Loucy (cell line): ENCODE results near the gene SORCS2.

Experiments
- H2AFZ ChIP-seq: fragments of 200-600 bp; sonication (generic); 2 replicates; pipeline ENCODE4 v1.6.0; 2016; ENCODE audit warnings: antibody characterized with exemption, mild to moderate bottlenecking, low read length, moderate library complexity
- H3F3A ChIP-seq: fragments of 200-600 bp; 2 replicates; pipeline ENCODE4 v1.6.0; 2016; ENCODE audit warnings: antibody characterized with exemption, low read depth, mild to moderate bottlenecking
- H3K27me3 ChIP-seq: fragments of 200-600 bp; sonication (generic); 2 replicates; pipeline ENCODE4 v1.6.1; 2014; ENCODE audit warnings: low read length, mild to moderate bottlenecking; ENCODE audit not compliant: insufficient read depth, poor library complexity, severe bottlenecking
- H3K36me3 ChIP-seq: fragments of 200-600 bp; sonication (generic); 2 replicates; pipeline ENCODE4 v1.6.1; 2016; ENCODE audit warnings: low read length; ENCODE audit not compliant: insufficient read depth
- H3K4me1 ChIP-seq: fragments of 200-600 bp; sonication (generic); 2 replicates; pipeline ENCODE4 v1.5.1; 2014; ENCODE audit warnings: low read length, mild to moderate bottlenecking; ENCODE audit not compliant: insufficient read depth, poor library complexity, severe bottlenecking
- H3K4me2 ChIP-seq: fragments of 200-600 bp; sonication (generic); 2 replicates; pipeline ENCODE4 v1.6.0; 2014; ENCODE audit warnings: antibody characterized with exemption, low read length, low read depth, mild to moderate bottlenecking; ENCODE audit not compliant: poor library complexity, severe bottlenecking
- H3K4me3 ChIP-seq: fragments of 200-600 bp; sonication (generic); 2 replicates; pipeline ENCODE4 v1.5.1; 2014; ENCODE audit warnings: low read length, mild to moderate bottlenecking, mixed read lengths; ENCODE audit not compliant: poor library complexity, severe bottlenecking
- H3K79me2 ChIP-seq: fragments of 200-600 bp; sonication (generic); 2 replicates; pipeline ENCODE4 v1.6.1; 2014; ENCODE audit warnings: low read length; ENCODE audit not compliant: insufficient read depth
- H3K9ac ChIP-seq: fragments of 200-600 bp; sonication (generic); 2 replicates; pipeline ENCODE4 v1.6.0; 2014; ENCODE audit warnings: mild to moderate bottlenecking, low read depth, low read length, moderate library complexity; ENCODE audit not compliant: poor library complexity, severe bottlenecking
- H3K9me2 ChIP-seq: fragments of 200-600 bp; sonication (generic); replicated peaks from 2 replicates; pipeline ENCODE4 v1.6.1; 2016; ENCODE audit warnings: low read depth, low read length, mixed read lengths
- H3K9me3 ChIP-seq: fragments of 200-600 bp; sonication (generic); 2 replicates; pipeline ENCODE4 v1.6.1; 2014; ENCODE audit warnings: mild to moderate bottlenecking, antibody characterized with exemption, low read length, low read depth; ENCODE audit not compliant: insufficient read depth
- H4K20me1 ChIP-seq: fragments of 200-600 bp; sonication (generic); 2 replicates; pipeline ENCODE4 v1.6.0; 2014; ENCODE audit warnings: antibody characterized with exemption, low read length, mild to moderate bottlenecking; ENCODE audit not compliant: insufficient read depth, poor library complexity, severe bottlenecking
- EZH2phosphoT487 ChIP-seq: fragments of 200-600 bp; IDR thresholded peaks from 2 replicates; pipeline ENCODE4 v1.6.1; 2018; ENCODE audit warnings: antibody characterized with exemption, mild to moderate bottlenecking, moderate library complexity, borderline replicate concordance
- TF ChIP-seq, protein P1 (sequence below): fragments of 200-600 bp; sonication (generic); conservative IDR thresholded peaks from 2 replicates; pipeline ENCODE4 v1.5.1; 2014; ENCODE audit warnings: mild to moderate bottlenecking, antibody characterized with exemption, low read length

Gene SORCS2

DNA sequence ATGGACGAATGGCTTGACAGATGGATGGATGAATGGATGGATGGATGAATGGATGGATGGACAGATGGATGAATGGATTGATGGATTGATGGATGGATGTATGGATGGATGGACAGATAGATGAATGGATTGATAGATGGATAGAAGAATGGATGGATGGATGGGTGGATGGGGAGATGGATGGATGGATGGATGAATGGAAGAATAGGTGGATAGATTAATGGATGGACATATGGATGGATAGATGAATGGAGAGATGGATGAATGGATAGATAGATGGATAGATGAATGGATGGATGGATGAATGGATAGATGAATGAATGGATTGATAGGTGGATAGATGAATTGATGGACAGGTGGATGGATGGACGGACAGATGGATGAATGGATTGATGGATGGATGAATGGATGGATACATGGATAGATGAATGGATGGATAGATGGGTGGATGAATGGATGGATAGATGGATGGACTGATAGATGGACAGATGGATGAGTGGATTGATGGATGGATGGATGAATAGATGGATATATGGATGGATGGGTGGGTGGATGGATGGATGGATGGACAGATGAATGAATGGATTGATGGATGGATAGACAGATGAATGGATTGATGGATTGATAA, 208.4 kb downstream of the SORCS2 start:
- no peak overlapping the region for H2AFZ ChIP-seq
- no peaks in the 10 kb centered on the region for H4K20me1 ChIP-seq
- no peak overlapping the region for H3K9ac ChIP-seq
- TF ChIP-seq, protein P1, sequence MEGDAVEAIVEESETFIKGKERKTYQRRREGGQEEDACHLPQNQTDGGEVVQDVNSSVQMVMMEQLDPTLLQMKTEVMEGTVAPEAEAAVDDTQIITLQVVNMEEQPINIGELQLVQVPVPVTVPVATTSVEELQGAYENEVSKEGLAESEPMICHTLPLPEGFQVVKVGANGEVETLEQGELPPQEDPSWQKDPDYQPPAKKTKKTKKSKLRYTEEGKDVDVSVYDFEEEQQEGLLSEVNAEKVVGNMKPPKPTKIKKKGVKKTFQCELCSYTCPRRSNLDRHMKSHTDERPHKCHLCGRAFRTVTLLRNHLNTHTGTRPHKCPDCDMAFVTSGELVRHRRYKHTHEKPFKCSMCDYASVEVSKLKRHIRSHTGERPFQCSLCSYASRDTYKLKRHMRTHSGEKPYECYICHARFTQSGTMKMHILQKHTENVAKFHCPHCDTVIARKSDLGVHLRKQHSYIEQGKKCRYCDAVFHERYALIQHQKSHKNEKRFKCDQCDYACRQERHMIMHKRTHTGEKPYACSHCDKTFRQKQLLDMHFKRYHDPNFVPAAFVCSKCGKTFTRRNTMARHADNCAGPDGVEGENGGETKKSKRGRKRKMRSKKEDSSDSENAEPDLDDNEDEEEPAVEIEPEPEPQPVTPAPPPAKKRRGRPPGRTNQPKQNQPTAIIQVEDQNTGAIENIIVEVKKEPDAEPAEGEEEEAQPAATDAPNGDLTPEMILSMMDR, result no peak
- TF ChIP-seq EZH2phosphoT487, result no peak
- H3K4me1 ChIP-seq, result no peaks in the 10 kb centered on the region
- H3K4me2 ChIP-seq, result no peak overlapping the region
- no peaks in the 10 kb centered on the region for H3F3A ChIP-seq
- no peaks in the 10 kb centered on the region for H3K9me2 ChIP-seq
- no peak overlapping the region for H3K4me3 ChIP-seq
- H3K27me3 ChIP-seq, result no peaks in the 10 kb centered on the region
- no peaks in the 10 kb centered on the region for H3K36me3 ChIP-seq
- H3K79me2 ChIP-seq, result no peaks in the 10 kb centered on the region
- H3K9me3 ChIP-seq, result no peaks in the 10 kb centered on the region

DNA sequence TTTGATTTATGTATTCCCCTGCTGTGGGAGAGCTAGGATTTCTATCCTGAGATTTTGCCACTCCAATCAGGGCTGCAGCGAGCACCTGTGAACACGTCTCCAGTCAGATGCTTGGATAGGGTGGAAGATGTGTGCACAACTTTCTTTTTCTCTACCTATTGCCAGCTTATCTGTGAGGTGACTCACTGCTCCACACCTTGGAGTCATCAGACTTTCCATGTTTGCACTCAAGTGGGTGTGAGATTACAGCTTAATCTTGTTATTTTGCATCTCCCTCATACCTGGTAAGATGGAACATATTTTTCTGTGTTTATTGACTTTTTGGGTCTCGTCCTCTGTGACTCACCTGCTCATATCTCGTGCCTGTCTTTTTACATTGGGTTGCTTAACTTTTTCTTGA, 210.2 kb downstream of the SORCS2 start:
- no peak for TF ChIP-seq EZH2phosphoT487
- TF ChIP-seq, protein P1, result no peak
- H3K9ac ChIP-seq, result no peak overlapping the region
- H3F3A ChIP-seq, result no peaks in the 10 kb centered on the region
- no peaks in the 10 kb centered on the region for H3K9me3 ChIP-seq
- no peaks in the 10 kb centered on the region for H3K79me2 ChIP-seq
- H3K4me2 ChIP-seq, result no peak overlapping the region
- H3K4me1 ChIP-seq, result no peaks in the 10 kb centered on the region
- no peak overlapping the region for H2AFZ ChIP-seq
- H3K36me3 ChIP-seq, result no peaks in the 10 kb centered on the region
- no peaks in the 10 kb centered on the region for H4K20me1 ChIP-seq
- no peaks in the 10 kb centered on the region for H3K9me2 ChIP-seq
- no peaks in the 10 kb centered on the region for H3K27me3 ChIP-seq
- H3K4me3 ChIP-seq, result no peak overlapping the region

DNA sequence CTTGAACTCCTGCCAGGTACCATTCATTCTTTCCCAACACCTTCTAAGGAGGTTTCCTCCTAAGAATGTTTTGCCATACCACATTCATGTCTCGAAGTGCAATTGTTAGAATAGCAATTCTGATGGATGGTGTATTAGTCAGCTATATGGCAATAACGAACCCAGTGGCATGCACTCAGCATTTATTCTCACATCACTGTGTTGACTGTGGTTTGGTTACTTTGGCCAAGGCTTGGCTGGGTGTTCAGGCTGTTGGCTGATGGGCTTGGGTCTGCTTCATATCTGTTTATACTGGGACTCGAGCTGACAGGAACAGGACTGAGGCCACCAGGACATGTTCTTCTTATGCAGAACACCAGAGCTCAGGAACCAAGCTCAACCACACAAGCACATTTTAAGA, 210.7 kb downstream of the SORCS2 start:
- Histone ChIP-seq H3F3A (no peaks in the 10 kb centered on the region), H3K27me3 (no peaks in the 10 kb centered on the region), H4K20me1 (no peaks in the 10 kb centered on the region), H3K4me1 (no peaks in the 10 kb centered on the region), H3K9me3 (no peaks in the 10 kb centered on the region), H3K4me3 (no peak overlapping the region), H3K9ac (no peak overlapping the region), H3K79me2 (no peaks in the 10 kb centered on the region), H3K9me2 (no peaks in the 10 kb centered on the region), H2AFZ (no peak overlapping the region), H3K4me2 (no peak overlapping the region), H3K36me3 (no peaks in the 10 kb centered on the region)
- TF ChIP-seq, protein P1, result no peak
- TF ChIP-seq EZH2phosphoT487, result no peak
